Neural progenitor cell (in vitro differentiated cells): ENCODE measurements around the gene POU5F2. TPM values are rescaled to one million over a fixed set of nuclear protein-coding genes. Genes with fewer than 3 reads are reported as not detected.

ENCODE experiments used
- DNase-seq: peaks from one replicate; pipeline ENCODE4 v3.0.0-alpha.2; 2016; ENCODE audit warnings: low spot score
- H2AFZ ChIP-seq: fragments of 200-600 bp; sonication (generic); replicated peaks from 2 replicates; pipeline ENCODE4 v1.6.1; 2016; ENCODE audit warnings: antibody characterized with exemption
- H3F3A ChIP-seq: fragments of 200-600 bp; sonication (generic); 2 replicates; pipeline ENCODE4 v1.6.1; 2016; ENCODE audit warnings: antibody characterized with exemption, low read depth
- H3K27ac ChIP-seq: fragments of 200-600 bp; sonication (generic); 2 replicates; pipeline ENCODE4 v1.5.1; 2016; ENCODE audit warnings: mild to moderate bottlenecking
- H3K27me3 ChIP-seq: fragments of 200-600 bp; sonication (generic); 2 replicates; pipeline ENCODE4 v1.6.1; 2016; ENCODE audit warnings: mild to moderate bottlenecking, moderate library complexity
- H3K36me3 ChIP-seq: fragments of 200-600 bp; sonication (generic); 2 replicates; pipeline ENCODE4 v1.5.1; 2016
- H3K4me1 ChIP-seq: fragments of 200-600 bp; sonication (generic); 2 replicates; pipeline ENCODE4 v1.6.1; 2016; ENCODE audit warnings: mixed run types
- H3K4me2 ChIP-seq: fragments of 200-600 bp; sonication (generic); 2 replicates; pipeline ENCODE4 v1.6.1; 2016
- H3K4me3 ChIP-seq: fragments of 200-600 bp; sonication (generic); 2 replicates; pipeline ENCODE4 v1.5.1; 2016
- H3K79me2 ChIP-seq: fragments of 200-600 bp; sonication (generic); 2 replicates; pipeline ENCODE4 v1.6.1; 2016; ENCODE audit warnings: low read depth
- H3K9ac ChIP-seq: fragments of 200-600 bp; sonication (generic); 2 replicates; pipeline ENCODE4 v1.6.1; 2016
- H3K9me3 ChIP-seq: fragments of 200-600 bp; sonication (generic); 2 replicates; pipeline ENCODE4 v1.5.1; 2016; ENCODE audit warnings: low read depth
- H4K20me1 ChIP-seq: fragments of 200-600 bp; sonication (generic); 2 replicates; pipeline ENCODE4 v1.6.1; 2016; ENCODE audit warnings: low read depth
- H3K27ac Mint-ChIP-seq: 3 replicates; pipeline ENCODE4 v1.8.0; 2021; ENCODE audit warnings: mixed read lengths
- H3K27me3 Mint-ChIP-seq: 2 replicates; pipeline ENCODE4 v1.8.0; 2022; ENCODE audit warnings: low read depth, mild to moderate bottlenecking, inconsistent platforms, moderate library complexity, mixed read lengths; ENCODE audit not compliant: insufficient read depth
- H3K36me3 Mint-ChIP-seq: 3 replicates; pipeline ENCODE4 v1.8.0; 2021; ENCODE audit warnings: mixed read lengths
- H3K4me1 Mint-ChIP-seq: 3 replicates; pipeline ENCODE4 v1.8.0; 2021; ENCODE audit warnings: mixed read lengths
- H3K4me3 Mint-ChIP-seq: 3 replicates; pipeline ENCODE4 v1.8.0; 2021; ENCODE audit warnings: mild to moderate bottlenecking, moderate library complexity, mixed read lengths
- H3K9me3 Mint-ChIP-seq: 3 replicates; pipeline ENCODE4 v1.8.0; 2020; ENCODE audit warnings: mixed read lengths
- EZH2 ChIP-seq: fragments of 200-600 bp; sonication (generic); IDR thresholded peaks from 2 replicates; pipeline ENCODE4 v1.6.1; 2017; ENCODE audit warnings: antibody characterized with exemption, mild to moderate bottlenecking, moderate library complexity
- EZH2phosphoT487 ChIP-seq: fragments of 200-600 bp; sonication (generic); IDR thresholded peaks from 2 replicates; pipeline ENCODE4 v1.6.1; 2017; ENCODE audit warnings: antibody characterized with exemption
- total RNA-seq: library from RNA; depleted of rRNA; stranded (reverse); fragments of >200 nt; gene quantifications from 2 replicates; pipeline ENCODE4 v1.2.3, GENCODE V29; 2015; ENCODE audit warnings: low replicate concordance
- TF ChIP-seq, protein P1 (sequence below): fragments of 200-600 bp; sonication (generic); IDR thresholded peaks from 2 replicates; pipeline ENCODE4 v1.5.1; 2017; ENCODE audit warnings: antibody characterized with exemption, mild to moderate bottlenecking

The POU5F2 gene
- total RNA-seq, 1 donor from 2014 or later, result 1.0 TPM

DNA sequence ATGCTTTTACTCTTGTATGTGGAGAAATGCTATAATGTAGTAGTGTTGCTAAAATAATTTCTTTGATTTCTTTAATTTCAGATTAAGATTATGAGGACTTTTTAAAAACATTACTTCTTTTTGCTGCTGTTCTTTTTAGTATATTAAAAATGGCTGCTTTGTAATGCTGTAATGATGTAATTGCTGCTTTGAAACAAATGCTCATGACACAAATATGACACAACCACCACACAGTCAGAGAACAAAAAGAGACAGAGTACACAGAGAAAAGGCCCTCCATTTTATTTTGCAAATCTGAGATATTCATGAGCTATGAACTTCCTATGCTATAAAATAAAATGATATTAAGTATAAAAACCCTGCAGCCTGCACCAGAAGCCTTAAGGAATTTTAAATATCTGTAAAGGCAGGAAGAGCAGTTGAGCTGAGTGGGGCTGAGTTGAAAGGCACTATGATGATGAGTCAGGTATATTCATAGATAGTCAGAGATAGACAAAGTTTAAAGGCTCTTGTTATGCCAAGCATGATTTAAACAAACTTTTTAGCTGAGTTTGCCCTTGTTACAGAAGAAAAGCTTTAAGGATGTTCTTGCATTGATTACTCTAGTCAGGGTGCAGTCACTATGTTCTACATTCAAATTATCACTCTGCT is 5.1 kb upstream of the POU5F2 start:
- no peaks in the 10 kb centered on the region for H3K27me3 ChIP-seq
- H3K9ac ChIP-seq, result no peak overlapping the region
- H3K36me3 ChIP-seq, result no peaks in the 10 kb centered on the region
- H3K9me3 ChIP-seq, result no peaks in the 10 kb centered on the region
- Mint-ChIP-seq H3K27ac (no peak overlapping the region), H3K27me3 (no peaks in the 10 kb centered on the region), H3K36me3 (peaks cover 5% of the 10 kb centered on the region), H3K4me1 (peaks cover under 1% of the 10 kb centered on the region), H3K4me3 (no peak overlapping the region), H3K9me3 (peaks cover 4% of the 10 kb centered on the region)
- H3K27ac ChIP-seq, result no peak overlapping the region
- no peaks in the 10 kb centered on the region for H4K20me1 ChIP-seq
- DNase-seq, result no peak
- H3F3A ChIP-seq, result no peaks in the 10 kb centered on the region
- H3K4me3 ChIP-seq, result no peak overlapping the region
- H3K4me2 ChIP-seq, result no peak overlapping the region
- H3K79me2 ChIP-seq, result no peaks in the 10 kb centered on the region
- H2AFZ ChIP-seq, result no peak overlapping the region
- TF ChIP-seq, protein P1, sequence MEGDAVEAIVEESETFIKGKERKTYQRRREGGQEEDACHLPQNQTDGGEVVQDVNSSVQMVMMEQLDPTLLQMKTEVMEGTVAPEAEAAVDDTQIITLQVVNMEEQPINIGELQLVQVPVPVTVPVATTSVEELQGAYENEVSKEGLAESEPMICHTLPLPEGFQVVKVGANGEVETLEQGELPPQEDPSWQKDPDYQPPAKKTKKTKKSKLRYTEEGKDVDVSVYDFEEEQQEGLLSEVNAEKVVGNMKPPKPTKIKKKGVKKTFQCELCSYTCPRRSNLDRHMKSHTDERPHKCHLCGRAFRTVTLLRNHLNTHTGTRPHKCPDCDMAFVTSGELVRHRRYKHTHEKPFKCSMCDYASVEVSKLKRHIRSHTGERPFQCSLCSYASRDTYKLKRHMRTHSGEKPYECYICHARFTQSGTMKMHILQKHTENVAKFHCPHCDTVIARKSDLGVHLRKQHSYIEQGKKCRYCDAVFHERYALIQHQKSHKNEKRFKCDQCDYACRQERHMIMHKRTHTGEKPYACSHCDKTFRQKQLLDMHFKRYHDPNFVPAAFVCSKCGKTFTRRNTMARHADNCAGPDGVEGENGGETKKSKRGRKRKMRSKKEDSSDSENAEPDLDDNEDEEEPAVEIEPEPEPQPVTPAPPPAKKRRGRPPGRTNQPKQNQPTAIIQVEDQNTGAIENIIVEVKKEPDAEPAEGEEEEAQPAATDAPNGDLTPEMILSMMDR, result no peak
- TF ChIP-seq EZH2phosphoT487, result no peak
- TF ChIP-seq EZH2, result no peak
- H3K4me1 ChIP-seq, result no peaks in the 10 kb centered on the region

DNA sequence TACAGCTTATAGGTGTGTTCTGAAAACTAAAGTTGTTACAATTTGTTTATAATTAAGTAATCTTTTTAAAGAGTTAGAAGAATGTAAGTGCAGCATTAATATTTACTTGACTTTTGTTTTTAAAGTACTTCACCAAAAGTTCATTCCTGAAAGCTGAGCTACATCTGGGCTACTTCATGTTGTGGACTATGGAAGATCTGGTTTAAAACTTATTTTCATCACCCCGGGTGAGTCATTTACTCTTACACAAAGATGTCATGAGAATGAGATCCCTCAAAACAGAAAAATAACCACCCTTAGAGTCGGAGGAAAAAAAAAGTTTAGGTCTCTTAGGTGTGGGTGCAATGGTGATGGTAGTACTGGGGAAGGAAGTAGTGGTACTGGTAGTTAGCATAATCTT is 5.1 kb downstream of the POU5F2 start:
- H3K27ac Mint-ChIP-seq, result no peak overlapping the region
- H3K27me3 Mint-ChIP-seq, result no peaks in the 10 kb centered on the region
- Histone ChIP-seq H2AFZ (no peak overlapping the region), H3F3A (no peaks in the 10 kb centered on the region), H3K4me1 (peaks cover 9% of the 10 kb centered on the region), H3K9ac (no peak overlapping the region), H3K27ac (no peak overlapping the region), H3K79me2 (no peaks in the 10 kb centered on the region), H3K36me3 (no peaks in the 10 kb centered on the region), H3K9me3 (no peaks in the 10 kb centered on the region), H4K20me1 (no peaks in the 10 kb centered on the region), H3K4me3 (no peak overlapping the region), H3K4me2 (no peak overlapping the region), H3K27me3 (no peaks in the 10 kb centered on the region)
- no peaks in the 10 kb centered on the region for H3K4me1 Mint-ChIP-seq
- H3K36me3 Mint-ChIP-seq, result no peaks in the 10 kb centered on the region
- TF ChIP-seq, protein P1, result no peak
- TF ChIP-seq EZH2phosphoT487 (no peak), EZH2 (no peak)
- DNase-seq, result no peak
- peaks cover 7% of the 10 kb centered on the region for H3K9me3 Mint-ChIP-seq
- no peak overlapping the region for H3K4me3 Mint-ChIP-seq

DNA sequence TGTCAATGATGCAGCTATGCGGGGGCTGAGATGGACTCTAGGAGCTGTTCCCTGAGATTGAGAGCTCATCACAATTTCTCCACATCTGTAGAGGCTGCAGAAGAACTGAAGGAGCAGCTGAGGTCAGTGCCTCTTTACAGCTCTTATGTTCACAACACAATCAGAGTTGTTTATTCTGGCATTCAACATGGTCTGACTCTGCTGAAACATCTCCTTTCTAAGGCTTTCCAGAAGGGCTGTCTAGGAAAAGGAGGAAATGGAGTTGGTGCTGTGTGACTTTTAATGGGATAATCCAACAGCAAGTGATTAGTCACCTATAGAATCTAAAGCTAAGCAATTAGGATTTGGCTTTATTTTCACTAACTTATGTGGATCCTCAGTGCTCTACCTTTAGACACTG is 6.0 kb downstream of the POU5F2 start:
- H3K27me3 Mint-ChIP-seq, result no peaks in the 10 kb centered on the region
- H3K27ac Mint-ChIP-seq, result no peak overlapping the region
- Histone ChIP-seq H3K4me1 (peaks cover 9% of the 10 kb centered on the region), H3K9ac (no peak overlapping the region), H3K79me2 (no peaks in the 10 kb centered on the region), H3K27me3 (no peaks in the 10 kb centered on the region), H3K4me2 (no peak overlapping the region), H3K4me3 (no peak overlapping the region), H3K27ac (no peak overlapping the region), H4K20me1 (no peaks in the 10 kb centered on the region), H3K36me3 (no peaks in the 10 kb centered on the region), H2AFZ (no peak overlapping the region), H3F3A (no peaks in the 10 kb centered on the region), H3K9me3 (no peaks in the 10 kb centered on the region)
- H3K9me3 Mint-ChIP-seq, result peaks cover 7% of the 10 kb centered on the region
- TF ChIP-seq EZH2 (no peak), EZH2phosphoT487 (no peak)
- TF ChIP-seq, protein P1, result no peak
- no peaks in the 10 kb centered on the region for H3K4me1 Mint-ChIP-seq
- no peak for DNase-seq
- no peaks in the 10 kb centered on the region for H3K36me3 Mint-ChIP-seq
- no peak overlapping the region for H3K4me3 Mint-ChIP-seq
